Mammary epithelial cell (primary cell): Measurements from ENCODE around the gene UBXN10.

Source experiments
- CTCF ChIP-seq, 2 donors: IDR thresholded peaks in 1 of 2; conservative IDR thresholded peaks in 1 of 2; 2 replicates each; pipeline ENCODE4 v1.5.1; 2011 to 2012; ENCODE audit warnings: inconsistent platforms in 2 of 2, low read length in 2 of 2, mild to moderate bottlenecking in 2 of 2, control low read depth in 1 of 2, low read depth in 1 of 2; ENCODE audit not compliant: insufficient read depth in 1 of 2; ENCODE audit errors: extremely low read depth in 1 of 2
- EZH2 ChIP-seq: IDR thresholded peaks from 2 replicates; pipeline ENCODE4 v1.6.1; 2012; ENCODE audit warnings: low read length, inconsistent platforms, borderline replicate concordance

GRCh38 chr1:20215716-20216115 lies 29.8 kb downstream of the UBXN10 start:
- no peak for TF ChIP-seq CTCF (conservative IDR thresholded peaks at IDR 0.05 in 1 of 2, IDR thresholded peaks at IDR 0.05 in 1 of 2; ENCODE audit: extremely low read depth in 1 of 2, insufficient read depth in 1 of 2, low read depth in 1 of 2, low read length in 2 of 2)
- TF ChIP-seq EZH2: no peak
